Measurements from ENCODE around the gene LDAF1. TPM values are rescaled to one million over a fixed set of nuclear protein-coding genes. Genes with fewer than 3 reads are reported as not detected.
"Not testable (repeated sequence)": the region's sequence is repeated elsewhere in the genome, so short reads cannot be mapped to it uniquely, and the experiment has no call there.

Gene LDAF1
- total RNA-seq, 1 donor from 2014 or later = 29.7 TPM

GRCh38 chr16:21159281-21159951 is 942 bp downstream of the LDAF1 start:
- DNase-seq (ENCODE audit: low spot score) (peak; percentile 68), ATAC-seq (peak; percentile 51)
- intact Hi-C loops (cut with DNase I) = no loop called here

- DNase-seq (ENCODE audit: low spot score) (no peak), ATAC-seq (no peak)
- intact Hi-C loops (cut with DNase I) = no loop called here
Observed at GRCh38 chr16:21160276-21160675, 1.8 kb downstream of the LDAF1 start.

- intact Hi-C loops (cut with DNase I) = no loop called here
- no peak for ATAC-seq
- DNase-seq (ENCODE audit: low spot score) = no peak
Observed at GRCh38 chr16:21161211-21161610, 2.7 kb downstream of the LDAF1 start.

- ATAC-seq (no peak), DNase-seq (ENCODE audit: low spot score) (no peak)
- intact Hi-C loops (cut with DNase I) = no loop called here
Observed at GRCh38 chr16:21162661-21163151, 4.2 kb downstream of the LDAF1 start.

- ATAC-seq = no peak
- DNase-seq (ENCODE audit: low spot score) = no peak
- intact Hi-C loops (cut with DNase I) = no loop called here
Observed at GRCh38 chr16:21163576-21163975, 5.1 kb downstream of the LDAF1 start.

- DNase-seq (ENCODE audit: low spot score) (no peak), ATAC-seq (no peak)
- intact Hi-C loops (cut with DNase I) = no loop called here
Observed at GRCh38 chr16:21164521-21165168, 6.2 kb downstream of the LDAF1 start.

- intact Hi-C loops (cut with DNase I) = no loop called here
- no peak for ATAC-seq
- DNase-seq (ENCODE audit: low spot score) = no peak
Observed at GRCh38 chr16:21166561-21166961, 8.1 kb downstream of the LDAF1 start.

GRCh38 chr16:21167360-21167759 is 8.9 kb downstream of the LDAF1 start:
- ATAC-seq = no peak
- intact Hi-C loops (cut with DNase I) = no loop called here
- DNase-seq (ENCODE audit: low spot score) = no peak

- DNase-seq (ENCODE audit: low spot score) (no peak), ATAC-seq (no peak)
- intact Hi-C loops (cut with DNase I) = no loop called here
Observed at GRCh38 chr16:21167929-21168602, 9.6 kb downstream of the LDAF1 start.

GRCh38 chr16:21169249-21169981 is 10.9 kb downstream of the LDAF1 start:
- intact Hi-C loops (cut with DNase I) = no loop called here
- DNase-seq (ENCODE audit: low spot score) = no peak
- ATAC-seq = no peak

GRCh38 chr16:21170116-21170515 is 11.6 kb downstream of the LDAF1 start:
- intact Hi-C loops (cut with DNase I); DNase-seq (ENCODE audit: low spot score); ATAC-seq: not testable (repeated sequence)

- intact Hi-C loops (cut with DNase I) = no loop called here
- no peak for DNase-seq (ENCODE audit: low spot score)
- ATAC-seq = no peak
Observed at GRCh38 chr16:21172650-21173049, 14.2 kb downstream of the LDAF1 start.

- intact Hi-C loops (cut with DNase I) = no loop called here
- no peak for DNase-seq (ENCODE audit: low spot score)
- ATAC-seq = no peak
Observed at GRCh38 chr16:21175397-21175796, 16.9 kb downstream of the LDAF1 start.

- ATAC-seq (peak; percentile 98), DNase-seq (ENCODE audit: low spot score) (peak; percentile 73)
- intact Hi-C loops (cut with DNase I) = no loop called here
Observed at GRCh38 chr16:21179126-21179982, 20.9 kb downstream of the LDAF1 start.

- intact Hi-C loops (cut with DNase I) = loop anchor here (10.0 kb wide), 1 partner anchor 115 kb away; no protein-coding TSS in a partner anchor
- DNase-seq (ENCODE audit: low spot score) = no peak
- ATAC-seq = no peak
Observed at GRCh38 chr16:21179983-21180365, 21.5 kb downstream of the LDAF1 start.

GRCh38 chr16:21183995-21184394 is 25.5 kb downstream of the LDAF1 start:
- DNase-seq (ENCODE audit: low spot score) = no peak
- intact Hi-C loops (cut with DNase I) = loop anchor here (10.0 kb wide), 1 partner anchor 111 kb away; no protein-coding TSS in a partner anchor
- no peak for ATAC-seq

GRCh38 chr16:21184834-21185233 is 26.4 kb downstream of the LDAF1 start:
- intact Hi-C loops (cut with DNase I) = loop anchor here (10.0 kb wide), 1 partner anchor 110 kb away; no protein-coding TSS in a partner anchor
- ATAC-seq = no peak

GRCh38 chr16:21185659-21186325 is 27.3 kb downstream of the LDAF1 start:
- DNase-seq (ENCODE audit: low spot score) (no peak), ATAC-seq (no peak)
- intact Hi-C loops (cut with DNase I) = loop anchor here (10.0 kb wide), 1 partner anchor 109 kb away; no protein-coding TSS in a partner anchor

More at GRCh38 chr16:21184834-21185233, 26.4 kb downstream of the LDAF1 start:
- no peak for DNase-seq (ENCODE audit: low spot score)
